H1 (cell line): ENCODE measurements around the gene ZNF106. TPM values are rescaled to one million over a fixed set of nuclear protein-coding genes. Genes with fewer than 3 reads are reported as not detected.

Source experiments
- CTCF ChIA-PET: fragments of 300-600 bp; sonication (Branson Sonifier 250); formaldehyde crosslinking; loops from one replicate; lab custom pipeline; 2021; ENCODE audit not compliant: partially characterized antibody; lab: Charles Lee
- POLR2A ChIA-PET: fragments of 300-600 bp; sonication (Branson Sonifier 250); formaldehyde crosslinking; loops from one replicate; lab custom pipeline; 2021; ENCODE audit warnings: inconsistent platforms; ENCODE audit not compliant: partially characterized antibody; lab: Charles Lee
- DNase-seq, 2 experiments: peaks; one replicate each; pipeline versions ENCODE4 v3.0.0 to v3.0.0-alpha.2; 2010 to 2022; ENCODE audit warnings: low spot score in 2 of 2, low read depth in 1 of 2, mixed read lengths in 1 of 2
- FAIRE-seq: peaks from 2 replicates; lab custom pipeline; 2011; peaks lifted over from hg19 to GRCh38; lab: Jason Lieb, UNC
- H2AFZ ChIP-seq: 2 replicates; pipeline ENCODE4 v1.8.1; 2012; ENCODE audit warnings: low read length, inconsistent platforms
- H2AK5ac ChIP-seq: 2 replicates; pipeline ENCODE4 v1.6.1; 2013; ENCODE audit warnings: low read depth, low read length
- H2BK120ac ChIP-seq: replicated peaks from 2 replicates; pipeline ENCODE3; 2013; ENCODE audit warnings: low read depth, low read length, inconsistent platforms
- H2BK12ac ChIP-seq: 2 replicates; pipeline ENCODE4 v1.6.1; 2013; ENCODE audit warnings: low read depth, low read length
- H2BK15ac ChIP-seq: 2 replicates; pipeline ENCODE4 v1.6.1; 2013; ENCODE audit warnings: low read length
- H2BK20ac ChIP-seq: 2 replicates; pipeline ENCODE4 v1.6.1; 2013; ENCODE audit warnings: low read length
- H2BK5ac ChIP-seq: 2 replicates; pipeline ENCODE4 v1.6.1; 2013; ENCODE audit warnings: low read depth, low read length
- H3K14ac ChIP-seq: 2 replicates; pipeline ENCODE4 v1.6.1; 2013; ENCODE audit warnings: inconsistent platforms; ENCODE audit not compliant: insufficient read length
- H3K18ac ChIP-seq: 2 replicates; pipeline ENCODE4 v1.6.1; 2013; ENCODE audit warnings: low read length; ENCODE audit errors: extremely low read depth
- H3K23ac ChIP-seq: 2 replicates; pipeline ENCODE4 v1.6.1; 2013; ENCODE audit warnings: inconsistent platforms; ENCODE audit not compliant: insufficient read length
- H3K23me2 ChIP-seq: 2 replicates; pipeline ENCODE4 v1.6.1; 2013; ENCODE audit warnings: low read depth, low read length
- H3K27ac ChIP-seq: 2 replicates; pipeline ENCODE4 v1.6.1; 2011; ENCODE audit warnings: low read depth, low read length, inconsistent platforms
- H3K27me3 ChIP-seq, 4 experiments: replicated peaks in 1 of 4; 1 replicate in 1 of 4; 2 replicates in 3 of 4; pipeline versions ENCODE4 v1.6.1 to v1.8.1; 2011 to 2013; ENCODE audit warnings: low read length in 3 of 4, mild to moderate bottlenecking in 3 of 4, inconsistent platforms in 2 of 4, mixed read lengths in 2 of 4, moderate library complexity in 1 of 4; ENCODE audit not compliant: control insufficient read depth in 3 of 4, insufficient read depth in 3 of 4; ENCODE audit errors: extremely low read depth in 1 of 4
- H3K36me3 ChIP-seq, 4 experiments: 2 replicates each; pipeline versions ENCODE4 v1.6.1 to v1.8.1; 2011 to 2013; ENCODE audit warnings: mild to moderate bottlenecking in 4 of 4, low read length in 3 of 4, moderate library complexity in 2 of 4, control low read depth in 1 of 4, inconsistent platforms in 1 of 4; ENCODE audit not compliant: insufficient read depth in 4 of 4, control insufficient read depth in 2 of 4
- H3K4ac ChIP-seq: replicated peaks from 2 replicates; pipeline ENCODE3; 2013; ENCODE audit warnings: low read length, low read depth, mixed read lengths, inconsistent platforms; ENCODE audit not compliant: insufficient read length
- H3K4me1 ChIP-seq, 4 experiments: replicated peaks in 1 of 4; 1 replicate in 1 of 4; 2 replicates in 3 of 4; pipeline versions ENCODE4 v1.6.1 to v1.8.1; 2011 to 2013; ENCODE audit warnings: low read length in 3 of 4, inconsistent platforms in 2 of 4, mixed read lengths in 1 of 4; ENCODE audit not compliant: insufficient read depth in 4 of 4, control insufficient read depth in 3 of 4
- H3K4me2 ChIP-seq, 2 experiments: 2 replicates each; pipeline versions ENCODE4 v1.6.1 to v1.8.1; 2011 to 2013; ENCODE audit warnings: low read depth in 2 of 2, low read length in 2 of 2, control low read depth in 1 of 2, inconsistent platforms in 1 of 2, mild to moderate bottlenecking in 1 of 2; ENCODE audit not compliant: insufficient read depth in 1 of 2
- H3K4me3 ChIP-seq, 4 experiments: fragments of 200-600, 300-600 bp in 1 of 4; sonication (generic), shearing (Covaris generic), sonication (Bioruptor Twin) in 1 of 4; 2 replicates each; pipeline versions ENCODE4 v1.5.1 to v1.8.1; 2011 to 2016; ENCODE audit warnings: low read length in 4 of 4, low read depth in 3 of 4, control low read depth in 2 of 4, inconsistent platforms in 2 of 4, mild to moderate bottlenecking in 2 of 4, mixed read lengths in 1 of 4, moderate library complexity in 1 of 4; ENCODE audit not compliant: insufficient read depth in 2 of 4; ENCODE audit errors: extremely low read depth in 1 of 4
- H3K56ac ChIP-seq: replicated peaks from 2 replicates; pipeline ENCODE3; 2013; ENCODE audit warnings: low read depth, mild to moderate bottlenecking, mixed read lengths, low read length, inconsistent platforms; ENCODE audit not compliant: insufficient read length
- H3K79me1 ChIP-seq: 2 replicates; pipeline ENCODE4 v1.6.1; 2013; ENCODE audit warnings: low read depth, low read length, control low read depth
- H3K79me2 ChIP-seq, 2 experiments: 2 replicates each; pipeline versions ENCODE4 v1.6.1 to v1.8.1; 2012 to 2013; ENCODE audit warnings: low read length in 2 of 2, mild to moderate bottlenecking in 2 of 2, inconsistent platforms in 1 of 2; ENCODE audit not compliant: insufficient read depth in 2 of 2, control insufficient read depth in 1 of 2
- H3K9ac ChIP-seq, 4 experiments: replicated peaks in 1 of 4; 1 replicate in 1 of 4; 2 replicates in 3 of 4; pipeline versions ENCODE4 v1.6.1 to v1.8.1; 2011 to 2013; ENCODE audit warnings: low read depth in 3 of 4, low read length in 3 of 4, control low read depth in 2 of 4, mild to moderate bottlenecking in 2 of 4, moderate library complexity in 2 of 4, inconsistent platforms in 1 of 4; ENCODE audit errors: extremely low read depth in 1 of 4
- H3K9me3 ChIP-seq, 2 experiments: 2 replicates each; pipeline versions ENCODE4 v1.6.1 to v1.8.1; 2012 to 2013; ENCODE audit warnings: mild to moderate bottlenecking in 2 of 2, moderate library complexity in 2 of 2, control low read depth in 1 of 2, inconsistent platforms in 1 of 2, low read depth in 1 of 2, low read length in 1 of 2, mixed read lengths in 1 of 2; ENCODE audit not compliant: insufficient read depth in 2 of 2
- H4K20me1 ChIP-seq, 2 experiments: replicated peaks in 1 of 2; 2 replicates each; pipeline versions ENCODE3 to v1.8.1; 2011 to 2013; ENCODE audit warnings: inconsistent platforms in 2 of 2, low read length in 2 of 2, mild to moderate bottlenecking in 1 of 2; ENCODE audit not compliant: insufficient read depth in 2 of 2, control insufficient read depth in 1 of 2
- H4K5ac ChIP-seq: 2 replicates; pipeline ENCODE4 v1.6.1; 2013; ENCODE audit warnings: low read length, low read depth, mixed read lengths, inconsistent platforms; ENCODE audit not compliant: insufficient read length
- H4K8ac ChIP-seq: 2 replicates; pipeline ENCODE4 v1.8.0; 2013; ENCODE audit warnings: mild to moderate bottlenecking, moderate library complexity, low read length, inconsistent platforms; ENCODE audit not compliant: insufficient read depth; ENCODE audit errors: extremely low read depth
- H4K91ac ChIP-seq: replicated peaks from 2 replicates; pipeline ENCODE3; 2013; ENCODE audit warnings: low read length, mixed read lengths, inconsistent platforms; ENCODE audit not compliant: insufficient read length
- EGR1 ChIP-seq: IDR thresholded peaks from 2 replicates; pipeline ENCODE4 v1.6.1; 2011; ENCODE audit warnings: low read depth, low read length, borderline replicate concordance
- SIRT6 ChIP-seq: IDR thresholded peaks from one replicate; pipeline ENCODE4 v1.7.1; 2012; ENCODE audit warnings: low read length, inconsistent platforms
- WGBS, 2 experiments: shearing (Covaris generic) in 1 of 2; methylation state at CpG; one replicate each; pipeline versions ENCODE4 v1.1.6 to v1.1.7; 2013 to 2015; ENCODE audit warnings: low lambda C conversion rate in 2 of 2, mixed read lengths in 2 of 2, inconsistent platforms in 1 of 2, low coverage in 1 of 2, missing lambda C conversion rate in 1 of 2; ENCODE audit not compliant: insufficient replicate concordance in 2 of 2, insufficient coverage in 1 of 2, insufficient read length in 1 of 2; ENCODE audit errors: extremely low coverage in 1 of 2, missing lambda C conversion rate in 1 of 2; 5-methylcytosine and 5-hydroxymethylcytosine counted together
- polyA plus RNA-seq, 7 experiments: library from polyadenylated mRNA; depleted of rRNA in 3 of 7; stranded (reverse) in 5 of 7; unstranded in 2 of 7; fragments of >200 nt in 5 of 7; fragments of 200-250 nt in 2 of 7; gene quantifications; 1 replicate in 5 of 7; 2 replicates in 1 of 7; 4 replicates in 1 of 7; pipeline versions ENCODE4 v1.2.1 to v1.2.3, GENCODE V29; 2011 to 2013; ENCODE audit warnings: missing spikeins in 2 of 7, mixed read lengths in 2 of 7
- total RNA-seq: library from RNA; stranded (reverse); fragmentation: NEBNext Ultra II Directional; extraction: Animal tissue kit (Norgen Biotek cat#: 25700); gene quantifications from 2 replicates; pipeline ENCODE4 v1.2.1, GENCODE V29; 2021

ZNF106 gene
- total and polyA plus RNA-seq, 2 of the 8 experiments (the other 6 are each of a cell fraction or from before 2014, with no cell fraction given): 18.2 to 62.0 TPM

DNA sequence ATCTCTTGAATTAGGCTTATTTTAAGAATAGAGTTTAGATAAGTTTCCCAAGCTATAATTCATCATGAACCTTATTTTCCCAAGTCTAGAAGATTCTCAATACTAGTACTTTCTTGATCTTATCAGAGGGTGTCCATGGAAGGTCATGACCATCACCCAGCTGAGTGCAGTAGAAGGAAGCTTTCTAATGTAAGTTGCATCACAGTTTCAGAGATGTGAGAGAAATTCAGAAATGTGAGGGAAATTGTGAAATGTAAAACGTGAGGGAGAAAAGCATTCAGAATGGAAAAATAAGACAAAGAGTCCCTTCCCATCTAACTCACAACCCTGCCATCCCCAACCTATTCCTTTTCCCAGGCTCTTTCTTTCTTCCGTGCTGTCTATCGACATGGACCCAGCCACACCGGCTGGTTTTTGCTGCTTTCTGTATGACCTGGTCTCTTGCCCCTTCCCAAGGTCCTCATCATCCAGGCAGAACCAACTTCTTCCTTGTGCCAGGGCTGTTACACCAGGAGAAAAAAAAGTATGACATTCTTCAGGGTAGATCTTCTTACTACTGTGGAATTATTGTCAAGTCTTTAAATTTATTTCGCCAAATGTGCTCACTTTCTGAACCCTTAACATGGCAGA, 124.9 kb downstream of the ZNF106 start:
- Histone ChIP-seq H2BK15ac (no peak overlapping the region), H4K8ac (no peak overlapping the region), H2BK120ac (no peak overlapping the region), H2BK20ac (0 out of 2 replicates have a peak overlapping the region, but pooled peaks have one; percentile 41), H3K18ac (no peak overlapping the region), H2BK12ac (no peak overlapping the region), H3K14ac (no peak overlapping the region), H3K4ac (no peak overlapping the region), H3K4me1 (peaks cover 0 to 10% (median 5%) of the 10 kb centered on the region in 4 experiments; a peak in 5 of 7 replicates), H3K36me3 (no peaks in the 10 kb centered on the region), H3K56ac (no peak overlapping the region), H4K20me1 (no peaks in the 10 kb centered on the region), H3K9me3 (peaks cover 0 to 2% of the 10 kb centered on the region in 2 experiments; a peak in 2 of 4 replicates), H4K5ac (no peak overlapping the region), H2BK5ac (no peak overlapping the region), H3K23ac (no peak overlapping the region), H3K4me2 (no peak overlapping the region), H3K27ac (no peak overlapping the region), H3K79me2 (no peaks in the 10 kb centered on the region), H3K23me2 (no peaks in the 10 kb centered on the region), H3K4me3 (no peak overlapping the region), H2AK5ac (no peak overlapping the region), H2AFZ (no peak overlapping the region), H3K9ac (no peak overlapping the region), H4K91ac (no peak overlapping the region), H3K27me3 (no peaks in the 10 kb centered on the region; a peak in 4 of 7 replicates), H3K79me1 (no peaks in the 10 kb centered on the region)
- CTCF ChIA-PET: interaction anchor here (1.5 to 2.0 kb wide), 3 partner anchors 11 to 283 kb away, joined by 3 to 9 read pairs (median 8); no protein-coding TSS in a partner anchor
- no peak for TF ChIP-seq SIRT6
- no peak for TF ChIP-seq EGR1
- 89% methylated on average over 5 of the region's 5 CpGs; no CpG with 5 or more reads in 1 of the 2 experiments for WGBS, 2 experiments
- FAIRE-seq: no peak
- POLR2A ChIA-PET: interaction anchor here (1.1 kb wide), 1 partner anchor 12 kb away, joined by 3 read pairs; no protein-coding TSS in a partner anchor
- no peak for DNase-seq
